ENCODE results near the gene SPOCK1. TPM values are rescaled to one million over a fixed set of nuclear protein-coding genes. Genes with fewer than 3 reads are reported as not detected.

The SPOCK1 gene
- total and polyA plus RNA-seq, 9 of the 15 experiments (the other 6 are each of a cell fraction or from before 2014, with no cell fraction given) = 0.01 to 0.35 (median 0.04) TPM; not detected in 6

- no peak overlapping the region for H2AFZ ChIP-seq (ENCODE audit: low read depth, low read length)
- 0% methylated on average over 4 of the region's 4 CpGs for WGBS (ENCODE audit: insufficient coverage, low coverage, missing lambda C conversion rate)
- ChIA-PET CTCF (ENCODE audit: low intra/inter-chr PET ratio) (no interaction called here), POLR2A (no interaction called here)
- in situ Hi-C loops (cut with MboI) (no loop called here), intact Hi-C loops (cut with micrococcal nuclease) (no loop called here)
- H3K4me2 ChIP-seq (ENCODE audit: insufficient read depth, low read length) = no peak overlapping the region
- H3K27ac ChIP-seq (ENCODE audit: extremely low read depth, low read depth, low read length) = no peak overlapping the region
- TF ChIP-seq RFX1 (IDR thresholded peaks at IDR 0.05) = no peak
- TF ChIP-seq NCOR1 (IDR thresholded peaks at IDR 0.05) = no peak
- no peak for TF ChIP-seq AFF1 (IDR thresholded peaks at IDR 0.05; ENCODE audit: low read depth in 1 of 2, partially characterized antibody in 2 of 2)
- TF ChIP-seq DPF2 (IDR thresholded peaks at IDR 0.05) = no peak
- no peak for TF ChIP-seq RERE (CRISPR knock-in tag; IDR thresholded peaks at IDR 0.05; ENCODE audit: borderline replicate concordance)
- TF ChIP-seq ZKSCAN1 (IDR thresholded peaks at IDR 0.05; ENCODE audit: low read depth, low read length) = no peak
- no peak for TF ChIP-seq BCLAF1 (IDR thresholded peaks at IDR 0.05; ENCODE audit: borderline replicate concordance in 1 of 2, control insufficient read depth in 1 of 2, low read depth in 2 of 2, low read length in 1 of 2)
- H3K4me1 ChIP-seq (replicated peaks in 1 of 2; ENCODE audit: control insufficient read depth in 2 of 2, insufficient read depth in 2 of 2, low read length in 2 of 2) = no peaks in the 10 kb centered on the region
- no peaks in the 10 kb centered on the region for H3K36me3 ChIP-seq (ENCODE audit: control insufficient read depth, insufficient read depth, low read length)
- H4K20me1 ChIP-seq (replicated peaks; ENCODE audit: control insufficient read depth, insufficient read depth, low read length) = no peaks in the 10 kb centered on the region
- no peak for ATAC-seq
- no peak overlapping the region for H3K9ac ChIP-seq (ENCODE audit: insufficient read depth in 1 of 2, low read depth in 2 of 2, low read length in 2 of 2)
- no peaks in the 10 kb centered on the region for H3K79me2 ChIP-seq (ENCODE audit: control insufficient read depth, insufficient read depth, low read length)
- no peaks in the 10 kb centered on the region for H3K9me3 ChIP-seq (replicated peaks; ENCODE audit: control insufficient read depth, insufficient read depth, low read depth, low read length)
- H3K4me3 ChIP-seq = no peak overlapping the region
- no peak for FAIRE-seq
- H3K9me1 ChIP-seq (ENCODE audit: control insufficient read depth, insufficient read depth, low read length) = peaks cover 2% of the 10 kb centered on the region
- no peak for DNase-seq (ENCODE audit: extremely low read depth in 1 of 4, low spot score in 3 of 4)
- BruUV-seq (replicated peaks) = no TSS peak
- H3K27me3 ChIP-seq (ENCODE audit: control insufficient read depth in 2 of 2, insufficient read depth in 2 of 2, low read length in 2 of 2) = no peaks in the 10 kb centered on the region; a peak in 2 of 5 replicates
Measured at GRCh38 chr5:137304226-137304874, 194.8 kb downstream of the SPOCK1 start.
